ENCODE measurements around the gene CRIM1.

DNA sequence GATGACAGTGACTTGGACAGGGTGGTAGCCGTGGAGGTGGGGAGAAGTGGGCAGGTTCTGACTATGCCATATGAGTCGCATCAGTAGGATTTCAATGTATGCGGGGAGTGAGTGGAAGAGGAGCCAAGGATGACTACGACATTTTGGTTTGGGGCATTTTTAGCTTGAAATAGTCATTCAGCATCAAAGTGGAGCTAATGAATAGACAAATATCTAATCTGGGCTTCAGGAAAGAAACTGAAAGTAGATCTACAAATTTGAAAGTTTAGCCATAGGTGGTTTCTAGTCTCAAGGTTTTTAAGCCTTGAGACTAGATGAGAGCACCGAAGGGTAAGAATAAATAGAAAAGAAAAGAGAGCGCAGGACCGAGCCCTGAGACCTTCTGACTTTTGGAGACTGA is 184.1 kb downstream of the CRIM1 start:
- TF ChIP-seq, protein P1, sequence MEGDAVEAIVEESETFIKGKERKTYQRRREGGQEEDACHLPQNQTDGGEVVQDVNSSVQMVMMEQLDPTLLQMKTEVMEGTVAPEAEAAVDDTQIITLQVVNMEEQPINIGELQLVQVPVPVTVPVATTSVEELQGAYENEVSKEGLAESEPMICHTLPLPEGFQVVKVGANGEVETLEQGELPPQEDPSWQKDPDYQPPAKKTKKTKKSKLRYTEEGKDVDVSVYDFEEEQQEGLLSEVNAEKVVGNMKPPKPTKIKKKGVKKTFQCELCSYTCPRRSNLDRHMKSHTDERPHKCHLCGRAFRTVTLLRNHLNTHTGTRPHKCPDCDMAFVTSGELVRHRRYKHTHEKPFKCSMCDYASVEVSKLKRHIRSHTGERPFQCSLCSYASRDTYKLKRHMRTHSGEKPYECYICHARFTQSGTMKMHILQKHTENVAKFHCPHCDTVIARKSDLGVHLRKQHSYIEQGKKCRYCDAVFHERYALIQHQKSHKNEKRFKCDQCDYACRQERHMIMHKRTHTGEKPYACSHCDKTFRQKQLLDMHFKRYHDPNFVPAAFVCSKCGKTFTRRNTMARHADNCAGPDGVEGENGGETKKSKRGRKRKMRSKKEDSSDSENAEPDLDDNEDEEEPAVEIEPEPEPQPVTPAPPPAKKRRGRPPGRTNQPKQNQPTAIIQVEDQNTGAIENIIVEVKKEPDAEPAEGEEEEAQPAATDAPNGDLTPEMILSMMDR (IDR thresholded peaks at IDR 0.05) = no peak
- TF ChIP-seq POLR2A (IDR thresholded peaks at IDR 0.05) (no peak), POLR2AphosphoS5 (IDR thresholded peaks at IDR 0.05) (no peak), EP300 (IDR thresholded peaks at IDR 0.05) (no peak)
